Activated T-cell treated with anti-CD3 and anti-CD28 coated beads, Interleukin-2, amount 50 U/mL, for 72 hours (primary cell): Measurements from ENCODE around the gene PPP1R9A. TPM values are rescaled to one million over a fixed set of nuclear protein-coding genes. Genes with fewer than 3 reads are reported as not detected.
"Not testable (repeated sequence)": the region's sequence is repeated elsewhere in the genome, so short reads cannot be mapped to it uniquely, and the experiment has no call there.

Experiments used
- ATAC-seq, 2 donors: fragments of 150-1000 bp; cut with Tn5 transposase; replicated peaks in 1 of 2; 2 replicates each; pipeline ENCODE4 v1.10.0; 2021; ENCODE audit warnings: moderate library complexity in 2 of 2, mild to moderate bottlenecking in 1 of 2
- DNase-seq, 2 donors: peaks; one replicate each; pipeline ENCODE4 v3.0.0; 2021 to 2022; ENCODE audit warnings: mixed read lengths in 1 of 2
- H3K27ac Mint-ChIP-seq: one replicate; pipeline ENCODE4 v1.8.0; 2022; ENCODE audit warnings: mild to moderate bottlenecking, moderate library complexity, mixed read lengths
- H3K27me3 Mint-ChIP-seq: one replicate; pipeline ENCODE4 v1.8.0; 2022; ENCODE audit warnings: low read depth, mixed read lengths
- H3K36me3 Mint-ChIP-seq, 2 donors: one replicate each; pipeline ENCODE4 v1.8.0; 2022; ENCODE audit warnings: mixed read lengths in 2 of 2, mild to moderate bottlenecking in 1 of 2; ENCODE audit not compliant: insufficient read depth in 2 of 2
- H3K4me1 Mint-ChIP-seq: one replicate; pipeline ENCODE4 v1.8.0; 2022; ENCODE audit warnings: low read depth, mixed read lengths
- H3K4me3 Mint-ChIP-seq, 2 donors: one replicate each; pipeline ENCODE4 v1.8.0; 2022; ENCODE audit warnings: mild to moderate bottlenecking in 2 of 2, mixed read lengths in 2 of 2, moderate library complexity in 2 of 2
- H3K9me3 Mint-ChIP-seq, 2 donors: one replicate each; pipeline ENCODE4 v1.8.0; 2022; ENCODE audit warnings: mixed read lengths in 2 of 2
- total RNA-seq, 2 donors: library from RNA; stranded (reverse); gene quantifications; one replicate each; pipeline ENCODE4 v1.2.3, GENCODE V29; 2022

Gene PPP1R9A
- total RNA-seq, 2 donors from 2014 or later: 0.02 to 0.19 TPM

- no peaks in the 10 kb centered on the region for H3K4me1 Mint-ChIP-seq
These were observed 63.9 kb downstream of the PPP1R9A start for GRCh38 chr7:94971051-94971867.

GRCh38 chr7:94972296-94972695, 64.9 kb downstream of the PPP1R9A start:
- H3K9me3 Mint-ChIP-seq: peaks cover 0 to 2% of the 10 kb centered on the region in 2 donors
- no peaks in the 10 kb centered on the region for H3K27me3 Mint-ChIP-seq
- ATAC-seq: no peak

More at GRCh38 chr7:94971051-94971867, 63.9 kb downstream of the PPP1R9A start:
- Mint-ChIP-seq H3K9me3 (peaks cover 2% of the 10 kb centered on the region in 2 donors), H3K36me3 (no peaks in the 10 kb centered on the region), H3K4me3 (no peak overlapping the region), H3K27ac (no peak overlapping the region), H3K27me3 (no peaks in the 10 kb centered on the region)
- no peak for ATAC-seq
- no peak for DNase-seq

GRCh38 chr7:94973844-94974243, 66.5 kb downstream of the PPP1R9A start:
- DNase-seq: no peak
- no peaks in the 10 kb centered on the region for H3K36me3 Mint-ChIP-seq
- no peak overlapping the region for H3K27ac Mint-ChIP-seq
- H3K4me3 Mint-ChIP-seq: no peak overlapping the region
- H3K9me3 Mint-ChIP-seq: no peaks in the 10 kb centered on the region
- ATAC-seq: no peak
- H3K4me1 Mint-ChIP-seq: no peaks in the 10 kb centered on the region
- no peaks in the 10 kb centered on the region for H3K27me3 Mint-ChIP-seq

More at GRCh38 chr7:94972296-94972695, 64.9 kb downstream of the PPP1R9A start:
- Mint-ChIP-seq H3K27ac (no peak overlapping the region), H3K4me1 (no peaks in the 10 kb centered on the region), H3K36me3 (no peaks in the 10 kb centered on the region), H3K4me3 (no peak overlapping the region)
- DNase-seq: no peak

GRCh38 chr7:94974423-94974822, 67.0 kb downstream of the PPP1R9A start:
- Mint-ChIP-seq H3K27ac (no peak overlapping the region), H3K4me3 (no peak overlapping the region), H3K9me3 (no peaks in the 10 kb centered on the region), H3K4me1 (no peaks in the 10 kb centered on the region), H3K36me3 (no peaks in the 10 kb centered on the region), H3K27me3 (no peaks in the 10 kb centered on the region)
- ATAC-seq (no peak), DNase-seq (no peak)

GRCh38 chr7:94975336-94975735, 67.9 kb downstream of the PPP1R9A start:
- Mint-ChIP-seq H3K27me3 (no peaks in the 10 kb centered on the region), H3K4me1 (no peaks in the 10 kb centered on the region), H3K27ac (no peak overlapping the region), H3K9me3 (no peaks in the 10 kb centered on the region), H3K36me3 (no peaks in the 10 kb centered on the region), H3K4me3 (no peak overlapping the region)
- ATAC-seq (no peak), DNase-seq (no peak)

- Mint-ChIP-seq H3K4me3 (no peak overlapping the region), H3K27me3 (no peaks in the 10 kb centered on the region), H3K36me3 (no peaks in the 10 kb centered on the region), H3K9me3 (peaks cover 0 to 4% of the 10 kb centered on the region in 2 donors), H3K4me1 (no peaks in the 10 kb centered on the region), H3K27ac (no peak overlapping the region)
- ATAC-seq: no peak
- no peak for DNase-seq
These were observed 73.2 kb downstream of the PPP1R9A start for GRCh38 chr7:94980418-94981142.

- DNase-seq: no peak
- Mint-ChIP-seq H3K4me1 (no peaks in the 10 kb centered on the region), H3K9me3 (peaks cover 0 to 2% of the 10 kb centered on the region in 2 donors), H3K36me3 (no peaks in the 10 kb centered on the region), H3K27ac (no peak overlapping the region), H3K27me3 (no peaks in the 10 kb centered on the region), H3K4me3 (no peak overlapping the region)
- no peak for ATAC-seq
These were observed 88.5 kb downstream of the PPP1R9A start for GRCh38 chr7:94995921-94996320.

- Mint-ChIP-seq H3K36me3 (no peaks in the 10 kb centered on the region), H3K27ac (no peak overlapping the region), H3K4me3 (no peak overlapping the region), H3K27me3 (no peaks in the 10 kb centered on the region), H3K4me1 (no peaks in the 10 kb centered on the region), H3K9me3 (peaks cover 0 to 2% of the 10 kb centered on the region in 2 donors)
- no peak for ATAC-seq
- no peak for DNase-seq
These were observed 89.0 kb downstream of the PPP1R9A start for GRCh38 chr7:94996369-94996768.

- no peaks in the 10 kb centered on the region for H3K9me3 Mint-ChIP-seq
These were observed 90.2 kb downstream of the PPP1R9A start for GRCh38 chr7:94997547-94997946.

GRCh38 chr7:94998266-94999068, 91.1 kb downstream of the PPP1R9A start:
- no peaks in the 10 kb centered on the region for H3K27me3 Mint-ChIP-seq
- H3K4me1 Mint-ChIP-seq: no peaks in the 10 kb centered on the region
- H3K36me3 Mint-ChIP-seq: no peaks in the 10 kb centered on the region
- ATAC-seq (no peak), DNase-seq (no peak)
- H3K9me3 Mint-ChIP-seq: no peaks in the 10 kb centered on the region
- H3K4me3 Mint-ChIP-seq: no peak overlapping the region
- no peak overlapping the region for H3K27ac Mint-ChIP-seq

More at GRCh38 chr7:94997547-94997946, 90.2 kb downstream of the PPP1R9A start:
- no peak for DNase-seq
- Mint-ChIP-seq H3K4me3 (no peak overlapping the region), H3K27ac (no peak overlapping the region), H3K4me1 (no peaks in the 10 kb centered on the region), H3K27me3 (no peaks in the 10 kb centered on the region), H3K36me3 (no peaks in the 10 kb centered on the region)
- ATAC-seq: no peak

GRCh38 chr7:94999069-94999351, 91.6 kb downstream of the PPP1R9A start:
- Mint-ChIP-seq H3K27ac (no peak overlapping the region), H3K4me1 (no peaks in the 10 kb centered on the region), H3K9me3 (no peaks in the 10 kb centered on the region), H3K27me3 (no peaks in the 10 kb centered on the region), H3K36me3 (no peaks in the 10 kb centered on the region), H3K4me3 (no peak overlapping the region)
- DNase-seq: no peak
- no peak for ATAC-seq

- ATAC-seq, H3K4me3 Mint-ChIP-seq, DNase-seq, H3K9me3 Mint-ChIP-seq, H3K36me3 Mint-ChIP-seq, H3K27ac Mint-ChIP-seq, H3K4me1 Mint-ChIP-seq, H3K27me3 Mint-ChIP-seq: not testable (repeated sequence)
These were observed 92.2 kb downstream of the PPP1R9A start for GRCh38 chr7:94999601-95000000.

- Mint-ChIP-seq H3K27me3 (no peaks in the 10 kb centered on the region), H3K9me3 (no peaks in the 10 kb centered on the region), H3K4me1 (no peaks in the 10 kb centered on the region), H3K4me3 (no peak overlapping the region), H3K36me3 (no peaks in the 10 kb centered on the region), H3K27ac (no peak overlapping the region)
- DNase-seq (no peak), ATAC-seq (no peak)
These were observed 93.9 kb downstream of the PPP1R9A start for GRCh38 chr7:95001258-95001657.
